Activated CD8-positive, alpha-beta T cell treated with anti-CD3 and anti-CD28 coated beads for 36 hours (primary cell): ENCODE measurements around the gene TBC1D8. TPM values are rescaled to one million over a fixed set of nuclear protein-coding genes. Genes with fewer than 3 reads are reported as not detected.

Source experiments
- ATAC-seq: fragments of 200-7000 bp; cut with Tn5 transposase; one replicate; pipeline ENCODE4 v1.10.0; 2021; ENCODE audit warnings: mild to moderate bottlenecking, moderate library complexity
- CTCF ChIA-PET: fragments of 350-600 bp; sonication (Branson Sonifier 250); formaldehyde crosslinking; loops from one replicate; lab custom pipeline; 2021; ENCODE audit warnings: antibody characterized with exemption; lab: Charles Lee
- POLR2A ChIA-PET: fragments of 350-600 bp; sonication (Branson Sonifier 250); formaldehyde crosslinking; loops from one replicate; lab custom pipeline; 2021; ENCODE audit warnings: antibody characterized with exemption; lab: Charles Lee
- DNase-seq: peaks from one replicate; pipeline ENCODE4 v3.0.0-alpha.2; 2020
- H3K27ac Mint-ChIP-seq: one replicate; pipeline ENCODE4 v1.8.0; 2021; ENCODE audit warnings: mild to moderate bottlenecking, mixed read lengths
- H3K27me3 Mint-ChIP-seq: one replicate; pipeline ENCODE4 v1.8.0; 2021; ENCODE audit warnings: mixed read lengths
- H3K36me3 Mint-ChIP-seq: one replicate; pipeline ENCODE4 v1.8.0; 2021; ENCODE audit warnings: low read depth, mixed read lengths
- H3K4me1 Mint-ChIP-seq: one replicate; pipeline ENCODE4 v1.8.0; 2021; ENCODE audit warnings: low read depth, mixed read lengths
- H3K4me3 Mint-ChIP-seq: one replicate; pipeline ENCODE4 v1.8.0; 2021; ENCODE audit warnings: mild to moderate bottlenecking, moderate library complexity, mixed read lengths
- H3K9me3 Mint-ChIP-seq: one replicate; pipeline ENCODE4 v1.8.0; 2021; ENCODE audit warnings: mixed read lengths
- CTCF ChIP-seq: fragments of 200-600 bp; IDR thresholded peaks from one replicate; pipeline ENCODE4 v1.8.0; 2022; ENCODE audit warnings: antibody characterized with exemption, mild to moderate bottlenecking
- intact Hi-C: fragments of 100-400 bp; cut with micrococcal nuclease; formaldehyde crosslinking; loops from one replicate; pipeline ENCODE4 v1.10.0; 2022
- total RNA-seq, 2 experiments: library from RNA; stranded (reverse); gene quantifications; one replicate each; pipeline ENCODE4 v1.2.3, GENCODE V29; 2021

TBC1D8 gene
- total RNA-seq, 2 experiments from 2014 or later, result 3.2 to 3.3 TPM

DNA sequence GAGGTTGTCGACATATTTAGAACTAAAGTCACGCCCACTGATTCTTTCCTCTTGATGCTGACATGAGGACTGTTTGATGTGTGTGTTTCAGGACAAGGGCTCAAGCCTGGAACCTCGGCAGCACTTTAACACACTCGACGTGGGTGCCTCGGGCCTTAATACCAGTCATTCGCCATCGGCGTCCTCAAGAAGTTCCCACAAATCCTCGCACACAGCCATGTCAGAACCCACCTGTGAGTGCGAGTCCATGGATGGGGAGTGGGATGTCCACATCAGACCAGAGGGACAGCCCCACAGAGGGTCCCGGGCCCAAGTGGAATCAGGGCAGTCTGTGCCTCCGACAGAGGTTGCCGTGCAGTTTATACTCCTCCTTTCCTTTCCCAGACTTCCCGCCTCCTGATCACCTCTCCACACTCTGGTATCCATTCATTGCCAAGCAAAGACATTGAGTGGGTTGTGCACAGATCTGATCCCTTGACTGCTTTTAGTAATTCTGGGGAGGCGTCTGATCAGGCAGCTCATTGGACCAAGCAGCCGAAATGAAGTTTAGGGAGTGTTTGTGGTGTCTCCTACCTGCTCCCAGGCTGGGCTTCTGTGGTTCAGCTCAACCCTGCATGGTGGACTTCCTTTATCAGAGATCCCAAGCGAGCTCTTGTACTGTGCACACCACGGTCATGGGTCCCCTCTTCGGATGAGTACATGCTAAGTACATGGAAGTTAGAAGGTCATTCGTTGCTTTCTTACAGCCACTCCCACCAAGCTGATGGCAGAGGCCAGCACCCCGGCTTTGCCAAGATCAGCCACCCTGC, 176.3 kb downstream of the TBC1D8 start:
- H3K4me1 Mint-ChIP-seq, result no peaks in the 10 kb centered on the region
- ChIA-PET POLR2A (no interaction called here), CTCF (no interaction called here)
- intact Hi-C loops, result no loop called here
- no peak for ATAC-seq
- DNase-seq, result no peak
- H3K36me3 Mint-ChIP-seq, result peaks cover 2% of the 10 kb centered on the region
- no peak overlapping the region for H3K27ac Mint-ChIP-seq
- no peaks in the 10 kb centered on the region for H3K27me3 Mint-ChIP-seq
- H3K4me3 Mint-ChIP-seq, result no peak overlapping the region
- TF ChIP-seq CTCF, result no peak
- no peaks in the 10 kb centered on the region for H3K9me3 Mint-ChIP-seq

GRCh38 chr2:100972452-100972851, 178.7 kb downstream of the TBC1D8 start:
- ChIA-PET POLR2A (no interaction called here), CTCF (no interaction called here)
- no peak overlapping the region for H3K4me3 Mint-ChIP-seq
- no peak for ATAC-seq
- TF ChIP-seq CTCF, result no peak
- no peaks in the 10 kb centered on the region for H3K27me3 Mint-ChIP-seq
- peaks cover 2% of the 10 kb centered on the region for H3K36me3 Mint-ChIP-seq
- no peaks in the 10 kb centered on the region for H3K4me1 Mint-ChIP-seq
- intact Hi-C loops, result no loop called here
- no peak for DNase-seq
- no peaks in the 10 kb centered on the region for H3K9me3 Mint-ChIP-seq
- no peak overlapping the region for H3K27ac Mint-ChIP-seq

DNA sequence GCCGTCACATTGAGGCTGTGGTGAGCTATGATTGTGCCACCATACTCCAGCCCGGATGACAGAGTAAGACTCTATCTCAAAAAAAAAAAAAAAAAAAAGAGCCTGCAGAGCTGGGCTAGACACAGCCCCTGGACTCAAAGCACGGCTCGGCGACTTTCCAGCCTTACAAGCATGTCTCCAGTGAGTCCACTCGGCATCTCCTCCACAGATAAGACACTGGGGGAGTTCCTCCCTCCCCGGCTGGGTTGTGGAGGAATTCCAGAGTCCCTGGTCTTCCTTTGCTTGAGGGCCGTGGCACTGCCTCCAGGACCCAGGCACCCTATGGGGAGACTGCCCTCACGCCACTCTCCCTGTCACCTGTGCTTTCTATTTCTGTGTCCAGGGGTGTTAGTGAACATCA, 180.0 kb downstream of the TBC1D8 start:
- intact Hi-C loops, result no loop called here
- H3K27ac Mint-ChIP-seq, result no peak overlapping the region
- no peaks in the 10 kb centered on the region for H3K9me3 Mint-ChIP-seq
- H3K36me3 Mint-ChIP-seq, result peaks cover 2% of the 10 kb centered on the region
- no peaks in the 10 kb centered on the region for H3K27me3 Mint-ChIP-seq
- no peak for DNase-seq
- no peak overlapping the region for H3K4me3 Mint-ChIP-seq
- CTCF ChIA-PET, result no interaction called here
- no peak for ATAC-seq
- no peaks in the 10 kb centered on the region for H3K4me1 Mint-ChIP-seq
- TF ChIP-seq CTCF, result no peak
- POLR2A ChIA-PET, result no interaction called here

DNA sequence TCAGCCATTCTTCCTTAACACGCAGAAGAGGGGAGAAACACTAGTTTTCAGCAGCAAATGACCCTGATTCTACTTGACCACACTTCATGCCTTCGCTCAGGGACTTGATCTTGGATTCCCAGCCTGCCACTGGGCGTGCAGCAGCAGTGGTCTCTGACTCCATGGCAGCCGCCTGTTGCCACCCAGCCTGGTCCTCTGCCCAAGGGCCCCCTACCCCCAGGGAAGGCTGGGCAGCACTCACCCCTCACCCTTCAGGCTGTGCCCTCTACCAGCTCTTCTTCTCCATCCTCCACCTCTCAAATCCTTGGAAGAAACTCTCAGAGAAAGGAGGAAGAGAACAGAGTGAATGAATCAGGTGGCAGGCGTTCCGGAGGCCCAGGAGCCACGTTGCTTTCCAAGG, 181.2 kb downstream of the TBC1D8 start:
- ChIA-PET CTCF (no interaction called here), POLR2A (no interaction called here)
- H3K27ac Mint-ChIP-seq, result no peak overlapping the region
- H3K4me1 Mint-ChIP-seq, result no peaks in the 10 kb centered on the region
- peaks cover 2% of the 10 kb centered on the region for H3K36me3 Mint-ChIP-seq
- no peaks in the 10 kb centered on the region for H3K9me3 Mint-ChIP-seq
- DNase-seq (no peak), ATAC-seq (no peak)
- H3K27me3 Mint-ChIP-seq, result no peaks in the 10 kb centered on the region
- no peak overlapping the region for H3K4me3 Mint-ChIP-seq
- TF ChIP-seq CTCF, result no peak
- intact Hi-C loops, result no loop called here
